Measurements from ENCODE around the gene RTKN2.

Gene RTKN2

GRCh38 chr10:62183442-62183841 is 85.2 kb downstream of the RTKN2 start:
- H3K4me2 ChIP-seq (ENCODE audit: low read depth, low read length, poor library complexity, severe bottlenecking): peak overlapping the region; percentile 46
- H3K79me2 ChIP-seq (ENCODE audit: insufficient read depth, low read length): no peaks in the 10 kb centered on the region
- H3F3A ChIP-seq (ENCODE audit: low read depth): peaks cover 16% of the 10 kb centered on the region
- no peaks in the 10 kb centered on the region for H4K20me1 ChIP-seq (ENCODE audit: insufficient read depth, low read length, poor library complexity, severe bottlenecking)
- H2AFZ ChIP-seq (ENCODE audit: low read length): no peak overlapping the region
- no peaks in the 10 kb centered on the region for H3K9me2 ChIP-seq (replicated peaks; ENCODE audit: low read depth, low read length)
- peaks cover 59% of the 10 kb centered on the region for H3K4me1 ChIP-seq (ENCODE audit: insufficient read depth, low read length, poor library complexity, severe bottlenecking)
- no peaks in the 10 kb centered on the region for H3K36me3 ChIP-seq (ENCODE audit: insufficient read depth, low read length)
- no peak overlapping the region for H3K4me3 ChIP-seq (ENCODE audit: low read length, poor library complexity, severe bottlenecking)
- no peak overlapping the region for H3K9ac ChIP-seq (ENCODE audit: low read depth, low read length, poor library complexity, severe bottlenecking)
- no peaks in the 10 kb centered on the region for H3K9me3 ChIP-seq (ENCODE audit: insufficient read depth, low read depth, low read length)
- TF ChIP-seq, protein P1, sequence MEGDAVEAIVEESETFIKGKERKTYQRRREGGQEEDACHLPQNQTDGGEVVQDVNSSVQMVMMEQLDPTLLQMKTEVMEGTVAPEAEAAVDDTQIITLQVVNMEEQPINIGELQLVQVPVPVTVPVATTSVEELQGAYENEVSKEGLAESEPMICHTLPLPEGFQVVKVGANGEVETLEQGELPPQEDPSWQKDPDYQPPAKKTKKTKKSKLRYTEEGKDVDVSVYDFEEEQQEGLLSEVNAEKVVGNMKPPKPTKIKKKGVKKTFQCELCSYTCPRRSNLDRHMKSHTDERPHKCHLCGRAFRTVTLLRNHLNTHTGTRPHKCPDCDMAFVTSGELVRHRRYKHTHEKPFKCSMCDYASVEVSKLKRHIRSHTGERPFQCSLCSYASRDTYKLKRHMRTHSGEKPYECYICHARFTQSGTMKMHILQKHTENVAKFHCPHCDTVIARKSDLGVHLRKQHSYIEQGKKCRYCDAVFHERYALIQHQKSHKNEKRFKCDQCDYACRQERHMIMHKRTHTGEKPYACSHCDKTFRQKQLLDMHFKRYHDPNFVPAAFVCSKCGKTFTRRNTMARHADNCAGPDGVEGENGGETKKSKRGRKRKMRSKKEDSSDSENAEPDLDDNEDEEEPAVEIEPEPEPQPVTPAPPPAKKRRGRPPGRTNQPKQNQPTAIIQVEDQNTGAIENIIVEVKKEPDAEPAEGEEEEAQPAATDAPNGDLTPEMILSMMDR (conservative IDR thresholded peaks at IDR 0.05; ENCODE audit: low read length): no peak
- TF ChIP-seq EZH2phosphoT487 (IDR thresholded peaks at IDR 0.05; ENCODE audit: borderline replicate concordance): no peak
- H3K27me3 ChIP-seq (ENCODE audit: insufficient read depth, low read length, poor library complexity, severe bottlenecking): no peaks in the 10 kb centered on the region

- H3K36me3 ChIP-seq (ENCODE audit: insufficient read depth, low read length): no peaks in the 10 kb centered on the region
- no peak overlapping the region for H3K4me2 ChIP-seq (ENCODE audit: low read depth, low read length, poor library complexity, severe bottlenecking)
- no peak overlapping the region for H3K9ac ChIP-seq (ENCODE audit: low read depth, low read length, poor library complexity, severe bottlenecking)
- peaks cover 55% of the 10 kb centered on the region for H3K4me1 ChIP-seq (ENCODE audit: insufficient read depth, low read length, poor library complexity, severe bottlenecking)
- no peaks in the 10 kb centered on the region for H4K20me1 ChIP-seq (ENCODE audit: insufficient read depth, low read length, poor library complexity, severe bottlenecking)
- no peaks in the 10 kb centered on the region for H3K79me2 ChIP-seq (ENCODE audit: insufficient read depth, low read length)
- H3K27me3 ChIP-seq (ENCODE audit: insufficient read depth, low read length, poor library complexity, severe bottlenecking): no peaks in the 10 kb centered on the region
- peaks cover 16% of the 10 kb centered on the region for H3F3A ChIP-seq (ENCODE audit: low read depth)
- H3K9me3 ChIP-seq (ENCODE audit: insufficient read depth, low read depth, low read length): no peaks in the 10 kb centered on the region
- no peak overlapping the region for H2AFZ ChIP-seq (ENCODE audit: low read length)
- no peaks in the 10 kb centered on the region for H3K9me2 ChIP-seq (replicated peaks; ENCODE audit: low read depth, low read length)
- H3K4me3 ChIP-seq (ENCODE audit: low read length, poor library complexity, severe bottlenecking): no peak overlapping the region
- TF ChIP-seq EZH2phosphoT487 (IDR thresholded peaks at IDR 0.05; ENCODE audit: borderline replicate concordance): no peak
- TF ChIP-seq, protein P1 (conservative IDR thresholded peaks at IDR 0.05; ENCODE audit: low read length): no peak
These were observed 86.0 kb downstream of the RTKN2 start for GRCh38 chr10:62182595-62182994.

DNA sequence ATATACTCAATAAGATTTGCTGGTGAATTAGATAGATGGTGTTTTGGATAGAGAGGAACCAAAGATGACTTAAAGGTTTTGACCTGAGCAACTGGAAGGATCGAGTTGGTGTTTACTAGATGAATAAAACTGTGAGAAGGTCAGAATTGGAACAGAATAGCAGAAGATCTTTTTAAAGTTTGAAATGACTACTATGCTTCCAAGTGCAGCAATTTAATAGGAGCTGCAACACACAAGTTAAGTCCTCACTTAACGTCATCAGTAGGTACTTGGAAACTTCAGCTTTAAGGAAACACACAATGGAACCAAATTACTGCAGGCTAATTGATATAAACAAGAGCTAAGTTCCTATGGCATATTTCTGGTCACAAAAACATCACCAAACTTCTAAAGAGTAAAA is 86.5 kb downstream of the RTKN2 start:
- H3K27me3 ChIP-seq (ENCODE audit: insufficient read depth, low read length, poor library complexity, severe bottlenecking): no peaks in the 10 kb centered on the region
- H3K9ac ChIP-seq (ENCODE audit: low read depth, low read length, poor library complexity, severe bottlenecking): no peak overlapping the region
- peaks cover 54% of the 10 kb centered on the region for H3K4me1 ChIP-seq (ENCODE audit: insufficient read depth, low read length, poor library complexity, severe bottlenecking)

More for the DNA sequence above, 86.5 kb downstream of the RTKN2 start:
- TF ChIP-seq, protein P1 (conservative IDR thresholded peaks at IDR 0.05; ENCODE audit: low read length): no peak
- TF ChIP-seq EZH2phosphoT487 (IDR thresholded peaks at IDR 0.05; ENCODE audit: borderline replicate concordance): no peak
- H3K36me3 ChIP-seq (ENCODE audit: insufficient read depth, low read length): no peaks in the 10 kb centered on the region
- H3K9me2 ChIP-seq (replicated peaks; ENCODE audit: low read depth, low read length): no peaks in the 10 kb centered on the region
- H3K9me3 ChIP-seq (ENCODE audit: insufficient read depth, low read depth, low read length): no peaks in the 10 kb centered on the region
- no peak overlapping the region for H3K4me3 ChIP-seq (ENCODE audit: low read length, poor library complexity, severe bottlenecking)
- no peaks in the 10 kb centered on the region for H4K20me1 ChIP-seq (ENCODE audit: insufficient read depth, low read length, poor library complexity, severe bottlenecking)
- H3K4me2 ChIP-seq (ENCODE audit: low read depth, low read length, poor library complexity, severe bottlenecking): no peak overlapping the region
- H3K79me2 ChIP-seq (ENCODE audit: insufficient read depth, low read length): no peaks in the 10 kb centered on the region
- no peak overlapping the region for H2AFZ ChIP-seq (ENCODE audit: low read length)
- peaks cover 16% of the 10 kb centered on the region for H3F3A ChIP-seq (ENCODE audit: low read depth)

Measured in Loucy (cell line).